Dendritic cell treated with granulocyte-macrophage colony-stimulating factor and Interleukin-4, amounts not matched to agents 40 ng/mL and 50 ng/mL, for 4 days (primary cell): ENCODE measurements around the gene ARL5A.
A peak's percentile ranks its signal among the peaks of the same experiment; 100 is the strongest.

Source experiments
- H3K27ac Mint-ChIP-seq: one replicate; pipeline ENCODE4 v1.8.0; 2022; ENCODE audit warnings: mild to moderate bottlenecking, mixed read lengths
- H3K27me3 Mint-ChIP-seq: one replicate; pipeline ENCODE4 v1.8.0; 2022; ENCODE audit warnings: mild to moderate bottlenecking, mixed read lengths
- H3K36me3 Mint-ChIP-seq: one replicate; pipeline ENCODE4 v1.8.0; 2022; ENCODE audit warnings: low read depth, mixed read lengths
- H3K4me1 Mint-ChIP-seq: one replicate; pipeline ENCODE4 v1.8.0; 2022; ENCODE audit warnings: low read depth, mixed read lengths
- H3K4me3 Mint-ChIP-seq: one replicate; pipeline ENCODE4 v1.8.0; 2022; ENCODE audit warnings: mild to moderate bottlenecking, moderate library complexity, mixed read lengths
- H3K9me3 Mint-ChIP-seq: one replicate; pipeline ENCODE4 v1.8.0; 2022; ENCODE audit warnings: mixed read lengths
- intact Hi-C: fragments of 100-400 bp; cut with micrococcal nuclease; formaldehyde crosslinking; loops from one replicate; pipeline ENCODE4 v1.15.0; 2022

Gene ARL5A

GRCh38 chr2:151849413-151850010, 21.3 kb upstream of the ARL5A start:
- no peaks in the 10 kb centered on the region for H3K27me3 Mint-ChIP-seq
- H3K4me3 Mint-ChIP-seq, result no peak overlapping the region
- intact Hi-C loops, result no loop called here
- H3K9me3 Mint-ChIP-seq, result no peaks in the 10 kb centered on the region
- H3K4me1 Mint-ChIP-seq, result peaks cover 3% of the 10 kb centered on the region
- no peaks in the 10 kb centered on the region for H3K36me3 Mint-ChIP-seq
- H3K27ac Mint-ChIP-seq, result no peak overlapping the region

GRCh38 chr2:151845884-151846283, 17.7 kb upstream of the ARL5A start:
- Mint-ChIP-seq H3K27me3 (no peaks in the 10 kb centered on the region), H3K4me1 (peaks cover 22% of the 10 kb centered on the region), H3K4me3 (no peak overlapping the region), H3K36me3 (no peaks in the 10 kb centered on the region), H3K9me3 (no peaks in the 10 kb centered on the region), H3K27ac (no peak overlapping the region)
- intact Hi-C loops, result no loop called here

DNA sequence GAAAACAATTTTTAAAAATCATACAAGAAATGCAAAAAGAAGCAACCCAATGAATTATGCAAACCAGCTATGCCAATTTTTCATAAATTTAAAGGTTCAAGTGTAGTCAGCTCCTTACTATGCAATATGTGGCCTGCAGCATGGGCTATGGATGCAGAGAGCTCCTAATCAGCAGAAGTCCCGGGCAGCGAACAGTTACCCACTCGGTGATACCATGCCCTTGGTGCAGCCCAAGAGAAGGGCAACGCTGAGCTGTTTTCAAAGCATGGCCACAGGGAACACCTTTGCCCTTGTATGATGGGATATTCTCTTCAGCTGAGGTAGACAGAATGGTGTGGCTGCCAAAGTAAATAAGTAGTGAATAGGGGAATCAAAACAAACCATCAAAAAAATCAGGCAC, 17.3 kb upstream of the ARL5A start:
- no peaks in the 10 kb centered on the region for H3K9me3 Mint-ChIP-seq
- H3K27ac Mint-ChIP-seq, result no peak overlapping the region

GRCh38 chr2:151844211-151844896, 16.1 kb upstream of the ARL5A start:
- Mint-ChIP-seq H3K27me3 (no peaks in the 10 kb centered on the region), H3K9me3 (no peaks in the 10 kb centered on the region), H3K4me1 (peaks cover 34% of the 10 kb centered on the region), H3K36me3 (no peaks in the 10 kb centered on the region), H3K27ac (peak overlapping the region; percentile 53), H3K4me3 (no peak overlapping the region)
- intact Hi-C loops, result loop anchor here (5.0 kb wide), 1 partner anchor 38 kb away; no protein-coding TSS in a partner anchor

More for the DNA sequence above, 17.3 kb upstream of the ARL5A start:
- intact Hi-C loops, result no loop called here
- Mint-ChIP-seq H3K4me3 (no peak overlapping the region), H3K36me3 (no peaks in the 10 kb centered on the region), H3K27me3 (no peaks in the 10 kb centered on the region), H3K4me1 (peaks cover 26% of the 10 kb centered on the region)

DNA sequence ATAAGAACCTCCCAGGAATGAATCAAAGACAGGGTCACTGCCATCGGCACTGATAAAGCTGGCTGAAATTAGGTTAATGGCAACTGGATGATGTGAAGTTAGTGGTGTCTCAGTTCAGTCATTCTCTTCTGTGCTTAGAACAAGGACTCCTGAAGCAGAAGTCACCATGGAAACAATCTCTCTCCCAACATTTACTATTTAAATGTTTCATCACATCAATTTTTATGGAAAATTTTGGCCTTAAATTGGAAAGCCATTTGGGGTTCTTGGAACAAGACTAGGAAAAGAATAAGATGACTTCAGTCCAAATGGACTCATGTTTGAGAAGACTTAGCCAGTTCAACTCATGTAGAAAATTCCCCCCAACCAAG, 15.5 kb upstream of the ARL5A start:
- intact Hi-C loops, result loop anchor here (5.0 kb wide), 1 partner anchor 39 kb away; no protein-coding TSS in a partner anchor
- Mint-ChIP-seq H3K27me3 (no peaks in the 10 kb centered on the region), H3K9me3 (no peaks in the 10 kb centered on the region), H3K36me3 (no peaks in the 10 kb centered on the region), H3K4me1 (peaks cover 37% of the 10 kb centered on the region), H3K27ac (peak overlapping the region; percentile 53), H3K4me3 (no peak overlapping the region)

DNA sequence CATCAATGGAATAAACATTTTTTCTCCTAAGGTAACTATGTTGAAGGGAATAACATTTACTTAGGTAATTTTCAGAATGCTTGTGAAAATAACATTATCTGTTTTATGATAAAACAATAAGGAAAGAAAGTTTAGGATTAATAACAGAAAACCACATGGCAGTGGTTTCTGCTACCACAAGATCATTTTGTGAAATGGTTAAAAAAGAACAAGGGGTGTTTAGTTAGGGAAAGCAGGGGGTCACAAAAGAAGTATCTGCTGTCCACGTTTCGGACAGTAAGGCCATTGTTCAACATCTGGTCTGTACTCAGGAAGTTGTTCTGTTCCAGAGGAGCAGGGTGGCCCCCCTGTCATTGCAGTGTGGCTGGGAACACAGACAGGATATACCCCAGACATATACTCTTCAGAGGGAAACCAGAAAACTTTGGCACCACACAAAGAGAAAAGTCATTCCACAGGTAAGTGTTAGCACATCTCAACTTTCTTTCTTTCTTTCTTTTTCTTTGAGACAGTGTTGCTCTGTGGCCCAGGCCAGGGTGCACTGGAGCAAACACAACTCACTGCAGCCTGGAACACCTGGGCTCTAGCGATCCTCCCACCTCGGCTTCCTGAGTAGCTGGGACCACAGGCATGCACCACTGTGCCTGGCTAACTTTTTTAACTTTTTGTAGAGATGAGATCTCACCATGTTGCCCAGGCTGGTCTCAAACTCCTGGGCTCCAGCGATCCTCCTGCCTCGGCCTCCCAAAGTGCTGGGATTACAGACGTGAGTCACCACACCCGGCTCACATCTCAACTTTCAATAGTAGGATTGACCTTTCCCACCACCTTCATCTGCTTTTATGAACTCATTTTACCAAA, 14.8 kb upstream of the ARL5A start:
- peak overlapping the region; percentile 53 for H3K27ac Mint-ChIP-seq
- no peaks in the 10 kb centered on the region for H3K9me3 Mint-ChIP-seq
- no peak overlapping the region for H3K4me3 Mint-ChIP-seq
- H3K27me3 Mint-ChIP-seq, result no peaks in the 10 kb centered on the region
- intact Hi-C loops, result loop anchor here (5.0 kb wide), 1 partner anchor 39 kb away; no protein-coding TSS in a partner anchor
- no peaks in the 10 kb centered on the region for H3K36me3 Mint-ChIP-seq
- peaks cover 37% of the 10 kb centered on the region for H3K4me1 Mint-ChIP-seq

DNA sequence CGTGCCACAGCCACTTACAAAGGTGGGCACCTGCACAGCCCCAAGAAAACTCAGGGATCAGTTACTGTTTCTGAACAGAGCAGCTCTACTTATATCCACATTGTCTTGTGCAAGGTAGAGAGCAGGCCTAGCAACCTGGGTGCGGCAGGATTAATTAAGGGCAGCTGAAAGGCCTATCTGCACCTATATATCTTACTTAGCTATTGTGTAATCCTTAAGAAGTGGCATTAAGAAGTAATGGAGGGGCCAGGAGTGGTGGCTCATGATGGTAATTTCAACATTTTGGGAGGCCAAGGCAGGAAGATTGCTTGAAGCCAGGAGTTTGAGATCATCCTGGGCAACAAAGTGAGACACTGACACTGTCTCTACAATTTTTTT, 12.8 kb upstream of the ARL5A start:
- peaks cover 37% of the 10 kb centered on the region for H3K4me1 Mint-ChIP-seq

DNA sequence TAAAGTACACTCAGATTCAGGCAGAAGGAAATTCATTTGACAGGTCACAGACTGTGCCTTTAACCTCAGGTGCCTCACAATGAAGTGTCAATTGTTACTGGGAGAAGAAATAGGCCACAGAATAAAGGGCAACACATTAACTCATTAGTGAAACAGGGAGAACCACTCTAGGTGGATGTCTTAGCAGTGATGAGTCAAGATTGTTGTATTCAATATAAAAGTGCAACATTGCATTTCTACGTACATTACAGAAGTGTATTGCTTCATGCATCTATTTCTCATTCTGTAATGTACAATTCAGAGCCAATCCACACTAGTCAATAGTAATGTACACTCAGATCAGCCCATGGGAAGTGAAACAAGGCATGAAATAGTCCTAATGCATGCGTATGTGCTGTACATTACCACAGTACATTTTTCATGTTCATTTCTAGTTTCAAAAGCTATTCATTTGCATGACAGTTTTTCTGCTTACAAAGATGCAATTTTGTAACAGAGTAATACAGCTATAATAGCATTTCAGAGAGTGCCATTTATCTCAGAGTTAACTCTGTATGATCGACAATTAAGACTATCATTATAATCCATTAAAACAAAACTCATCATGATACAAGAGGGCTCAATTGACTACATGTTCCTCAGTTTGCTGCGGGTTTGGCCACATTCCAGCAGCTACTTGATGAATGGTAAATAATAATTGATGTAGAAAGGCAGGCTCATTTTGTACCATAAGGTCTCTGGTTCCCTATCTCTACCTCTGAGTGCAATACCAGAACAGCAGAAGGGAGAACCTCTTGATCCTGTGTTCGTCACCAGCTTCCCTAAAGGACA, 12.2 kb upstream of the ARL5A start:
- Mint-ChIP-seq H3K4me1 (peaks cover 37% of the 10 kb centered on the region), H3K36me3 (no peaks in the 10 kb centered on the region), H3K4me3 (no peak overlapping the region), H3K27ac (peak overlapping the region; percentile 67), H3K9me3 (no peaks in the 10 kb centered on the region), H3K27me3 (no peaks in the 10 kb centered on the region)
- intact Hi-C loops, result loop anchor here (5.0 kb wide), 1 partner anchor 42 kb away; no protein-coding TSS in a partner anchor

More for the DNA sequence above, 12.8 kb upstream of the ARL5A start:
- Mint-ChIP-seq H3K36me3 (no peaks in the 10 kb centered on the region), H3K4me3 (no peak overlapping the region), H3K27me3 (no peaks in the 10 kb centered on the region), H3K27ac (peak overlapping the region; percentile 67), H3K9me3 (no peaks in the 10 kb centered on the region)
- intact Hi-C loops, result loop anchor here (5.0 kb wide), 1 partner anchor 41 kb away; no protein-coding TSS in a partner anchor

GRCh38 chr2:151837926-151838325, 9.7 kb upstream of the ARL5A start:
- H3K4me3 Mint-ChIP-seq, result no peak overlapping the region
- no peaks in the 10 kb centered on the region for H3K9me3 Mint-ChIP-seq
- H3K27ac Mint-ChIP-seq, result no peak overlapping the region
- H3K27me3 Mint-ChIP-seq, result no peaks in the 10 kb centered on the region
- H3K4me1 Mint-ChIP-seq, result peaks cover 21% of the 10 kb centered on the region
- no peaks in the 10 kb centered on the region for H3K36me3 Mint-ChIP-seq
- intact Hi-C loops, result no loop called here

GRCh38 chr2:151833984-151834383, 5.8 kb upstream of the ARL5A start:
- no peaks in the 10 kb centered on the region for H3K27me3 Mint-ChIP-seq
- H3K4me3 Mint-ChIP-seq, result no peak overlapping the region
- intact Hi-C loops, result no loop called here
- H3K4me1 Mint-ChIP-seq, result peaks cover 8% of the 10 kb centered on the region
- no peak overlapping the region for H3K27ac Mint-ChIP-seq
- H3K36me3 Mint-ChIP-seq, result no peaks in the 10 kb centered on the region
- no peaks in the 10 kb centered on the region for H3K9me3 Mint-ChIP-seq

GRCh38 chr2:151830961-151831360, 2.7 kb upstream of the ARL5A start:
- Mint-ChIP-seq H3K4me1 (peaks cover 25% of the 10 kb centered on the region), H3K27ac (no peak overlapping the region), H3K9me3 (no peaks in the 10 kb centered on the region), H3K4me3 (no peak overlapping the region), H3K36me3 (peaks cover 11% of the 10 kb centered on the region), H3K27me3 (no peaks in the 10 kb centered on the region)
- intact Hi-C loops, result no loop called here

DNA sequence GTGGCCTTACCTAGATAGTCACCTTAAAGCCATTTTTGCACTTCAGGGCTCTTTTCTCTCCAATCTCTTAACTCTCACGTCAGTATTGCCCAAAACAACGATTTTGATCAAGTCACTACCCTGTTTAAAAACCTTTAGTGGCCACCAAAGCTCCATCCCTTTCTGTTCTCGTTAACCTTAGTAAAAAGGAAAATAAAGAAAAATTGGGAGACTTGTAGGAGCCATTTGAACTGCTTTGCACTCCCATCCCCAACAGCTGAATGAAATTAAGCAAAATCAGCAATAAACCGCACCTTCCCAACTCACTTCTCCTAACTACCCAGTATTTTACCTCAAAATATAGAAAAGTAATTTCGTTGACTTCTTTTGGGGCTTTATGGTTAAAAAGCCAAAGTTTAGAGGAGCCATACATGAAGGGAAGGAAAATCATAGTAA, 686 bp upstream of the ARL5A start:
- intact Hi-C loops, result loop anchor here (5.0 to 10.0 kb wide), 3 partner anchors 58 to 886 kb away; partner anchors contain the start of genes ARL6IP6 and PRPF40A
- H3K36me3 Mint-ChIP-seq, result peaks cover 18% of the 10 kb centered on the region
- peaks cover 32% of the 10 kb centered on the region for H3K4me1 Mint-ChIP-seq
- no peaks in the 10 kb centered on the region for H3K9me3 Mint-ChIP-seq
- H3K27me3 Mint-ChIP-seq, result no peaks in the 10 kb centered on the region
- peak overlapping the region; percentile 89 for H3K27ac Mint-ChIP-seq
- peak overlapping the region; percentile 93 for H3K4me3 Mint-ChIP-seq

DNA sequence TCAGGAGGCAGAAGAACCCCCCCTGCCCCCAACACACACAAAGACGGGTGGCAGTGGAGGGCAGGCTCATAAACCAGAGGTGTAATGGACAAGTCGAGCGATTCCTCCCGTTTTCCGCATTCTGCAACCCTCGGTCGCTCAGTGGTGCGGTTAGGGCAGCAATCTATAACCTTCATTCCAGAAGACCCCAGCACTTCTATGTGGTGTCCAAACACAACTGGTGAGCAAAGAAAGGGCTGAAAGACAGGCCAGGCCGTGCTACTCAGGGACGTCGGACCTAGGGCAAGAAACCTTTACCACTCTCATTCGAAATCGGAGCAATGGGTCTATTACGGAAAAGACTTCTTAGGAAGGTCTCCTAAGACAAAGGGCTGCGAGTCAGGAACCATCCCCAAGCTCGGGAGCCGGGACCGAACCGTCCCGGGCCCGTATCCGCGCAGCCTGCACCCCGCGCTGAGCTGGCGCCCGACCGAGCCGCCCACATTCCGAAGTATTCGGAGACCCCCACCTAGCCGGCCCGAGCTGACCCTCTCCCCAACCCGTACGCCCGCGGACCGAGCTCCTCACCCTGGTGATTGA, 568 bp downstream of the ARL5A start:
- intact Hi-C loops, result loop anchor here (2.0 to 10.0 kb wide), 4 partner anchors 60 to 887 kb away; partner anchors contain the start of genes ARL6IP6 and PRPF40A
- Mint-ChIP-seq H3K27me3 (no peaks in the 10 kb centered on the region), H3K36me3 (peaks cover 18% of the 10 kb centered on the region), H3K4me3 (peak overlapping the region; percentile 93), H3K27ac (peak overlapping the region; percentile 89), H3K4me1 (peaks cover 43% of the 10 kb centered on the region), H3K9me3 (no peaks in the 10 kb centered on the region)
